OCI-LY7 (cell line): ENCODE data around the gene BOD1L1. TPM values are rescaled to one million over a fixed set of nuclear protein-coding genes. Genes with fewer than 3 reads are reported as not detected.

Source experiments
- BruUV-seq: library from RNA; stranded (reverse); fragments of 400-500 nt; replicated peaks from 2 replicates; lab custom pipeline; 2021; lab: Mats Ljungman, UMichigan
- CTCF ChIA-PET: fragments of 300-600 bp; sonication (Branson Sonifier 250); formaldehyde crosslinking; loops from one replicate; lab custom pipeline; 2022; ENCODE audit warnings: antibody characterized with exemption; ENCODE audit not compliant: unreplicated experiment; lab: Charles Lee
- POLR2A ChIA-PET: fragments of 300-600 bp; sonication (Branson Sonifier 250); formaldehyde crosslinking; loops from one replicate; lab custom pipeline; 2022; ENCODE audit warnings: antibody characterized with exemption; lab: Charles Lee
- DNase-seq: peaks from one replicate; pipeline ENCODE4 v3.0.0-alpha.2; 2015; ENCODE audit warnings: low spot score
- H2AFZ ChIP-seq: fragments of 200-600 bp; sonication (generic), shearing (Covaris generic); 2 replicates; pipeline ENCODE4 v1.6.1; 2014; ENCODE audit warnings: mild to moderate bottlenecking, antibody characterized with exemption, low read length, moderate library complexity
- H3K27ac ChIP-seq: fragments of 200-600 bp; sonication (generic); 2 replicates; pipeline ENCODE4 v1.5.1; 2014; ENCODE audit warnings: mixed run types, low read depth, mild to moderate bottlenecking, moderate library complexity, low read length, inconsistent platforms; ENCODE audit not compliant: poor library complexity, severe bottlenecking
- H3K36me3 ChIP-seq: fragments of 200-600 bp; sonication (generic); 2 replicates; pipeline ENCODE4 v1.6.1; 2014; ENCODE audit warnings: mild to moderate bottlenecking, antibody characterized with exemption, low read length, moderate library complexity, mixed read lengths; ENCODE audit not compliant: insufficient read depth
- H3K4me1 ChIP-seq: fragments of 200-600 bp; sonication (generic); 2 replicates; pipeline ENCODE4 v1.5.1; 2014; ENCODE audit warnings: mild to moderate bottlenecking, low read length; ENCODE audit not compliant: insufficient read depth, poor library complexity, severe bottlenecking
- H3K4me2 ChIP-seq: fragments of 200-600 bp; sonication (generic); 2 replicates; pipeline ENCODE4 v1.6.1; 2014; ENCODE audit warnings: mild to moderate bottlenecking, low read length
- H3K4me3 ChIP-seq: fragments of 200-600 bp; sonication (generic); 2 replicates; pipeline ENCODE4 v1.5.1; 2014; ENCODE audit warnings: mild to moderate bottlenecking, low read depth, low read length; ENCODE audit not compliant: poor library complexity, severe bottlenecking
- H3K79me2 ChIP-seq: fragments of 200-600 bp; sonication (generic); 2 replicates; pipeline ENCODE4 v1.6.1; 2016; ENCODE audit warnings: low read depth, mild to moderate bottlenecking, low read length, moderate library complexity, mixed read lengths; ENCODE audit not compliant: insufficient read depth
- H3K9me2 ChIP-seq: fragments of 200-600 bp; sonication (generic); 2 replicates; pipeline ENCODE4 v1.6.1; 2016; ENCODE audit warnings: mild to moderate bottlenecking, low read length, mixed read lengths; ENCODE audit not compliant: insufficient read depth
- H3K9me3 ChIP-seq: fragments of 200-600 bp; sonication (generic); 2 replicates; pipeline ENCODE4 v1.6.1; 2014; ENCODE audit warnings: mild to moderate bottlenecking, mixed run types, low read length, mixed read lengths
- H4K20me1 ChIP-seq: fragments of 200-600 bp; sonication (generic); 2 replicates; pipeline ENCODE4 v1.6.1; 2014; ENCODE audit warnings: mild to moderate bottlenecking, antibody characterized with exemption, low read length, moderate library complexity, mixed read lengths; ENCODE audit not compliant: insufficient read depth
- EZH2phosphoT487 ChIP-seq: fragments of 200-600 bp; sonication (generic); IDR thresholded peaks from 2 replicates; pipeline ENCODE4 v1.6.1; 2018; ENCODE audit warnings: low read depth, borderline replicate concordance, mild to moderate bottlenecking, mixed run types, antibody characterized with exemption, low read length, moderate library complexity, mixed read lengths
- intact Hi-C: fragments of 100-400 bp; cut with micrococcal nuclease; formaldehyde crosslinking; loops from one replicate; pipeline ENCODE4 v1.10.0; 2022; ENCODE audit not compliant: unreplicated experiment
- total RNA-seq, 2 experiments: library from RNA; depleted of rRNA in 1 of 2; stranded (reverse); fragments of >200 nt in 1 of 2; shearing (Covaris generic) in 1 of 2; gene quantifications; 2 replicates each; pipeline ENCODE4 v1.2.3, GENCODE V29; 2014 to 2022
- TF ChIP-seq, protein P1 (sequence below): fragments of 200-600 bp; sonication (generic); conservative IDR thresholded peaks from 2 replicates; pipeline ENCODE4 v1.5.1; 2014; ENCODE audit warnings: mild to moderate bottlenecking, antibody characterized with exemption, low read length, moderate library complexity, mixed read lengths

The BOD1L1 gene
- total RNA-seq, 2 experiments from 2014 or later = 24.0 to 49.6 TPM

DNA sequence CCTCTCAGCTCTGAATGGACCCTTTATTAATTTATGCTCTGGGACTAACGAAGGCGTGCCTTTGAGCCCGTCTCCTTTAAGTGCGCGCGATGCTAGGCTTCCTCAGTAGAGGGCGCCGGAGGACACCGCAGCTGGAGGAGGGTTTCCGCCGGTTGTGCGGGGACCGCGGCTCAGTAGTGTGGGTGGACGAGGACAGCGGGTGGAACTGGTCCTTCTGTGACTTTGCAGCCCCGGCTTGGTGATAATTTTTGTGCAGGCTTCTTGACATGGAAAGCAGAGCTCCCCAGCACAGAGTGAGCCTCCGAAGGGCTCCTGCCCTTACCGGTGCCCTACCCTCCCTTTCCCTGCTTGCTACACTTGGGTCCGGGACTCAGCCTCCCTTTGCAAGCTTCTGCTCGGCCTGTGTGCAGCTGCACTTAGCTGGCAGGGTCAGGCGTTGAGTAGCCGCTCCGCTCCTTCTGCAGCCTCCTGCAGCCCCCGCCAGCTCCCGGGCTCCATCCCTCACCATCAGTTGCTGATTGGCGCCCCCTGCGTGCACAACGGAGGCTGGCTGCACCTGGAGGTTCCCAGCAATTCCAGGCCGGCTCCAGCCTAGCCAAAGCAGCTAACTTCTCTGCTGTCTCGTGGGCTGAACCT is 26.8 kb upstream of the BOD1L1 start:
- H2AFZ ChIP-seq = peak overlapping the region; percentile 99
- TF ChIP-seq, protein P1, sequence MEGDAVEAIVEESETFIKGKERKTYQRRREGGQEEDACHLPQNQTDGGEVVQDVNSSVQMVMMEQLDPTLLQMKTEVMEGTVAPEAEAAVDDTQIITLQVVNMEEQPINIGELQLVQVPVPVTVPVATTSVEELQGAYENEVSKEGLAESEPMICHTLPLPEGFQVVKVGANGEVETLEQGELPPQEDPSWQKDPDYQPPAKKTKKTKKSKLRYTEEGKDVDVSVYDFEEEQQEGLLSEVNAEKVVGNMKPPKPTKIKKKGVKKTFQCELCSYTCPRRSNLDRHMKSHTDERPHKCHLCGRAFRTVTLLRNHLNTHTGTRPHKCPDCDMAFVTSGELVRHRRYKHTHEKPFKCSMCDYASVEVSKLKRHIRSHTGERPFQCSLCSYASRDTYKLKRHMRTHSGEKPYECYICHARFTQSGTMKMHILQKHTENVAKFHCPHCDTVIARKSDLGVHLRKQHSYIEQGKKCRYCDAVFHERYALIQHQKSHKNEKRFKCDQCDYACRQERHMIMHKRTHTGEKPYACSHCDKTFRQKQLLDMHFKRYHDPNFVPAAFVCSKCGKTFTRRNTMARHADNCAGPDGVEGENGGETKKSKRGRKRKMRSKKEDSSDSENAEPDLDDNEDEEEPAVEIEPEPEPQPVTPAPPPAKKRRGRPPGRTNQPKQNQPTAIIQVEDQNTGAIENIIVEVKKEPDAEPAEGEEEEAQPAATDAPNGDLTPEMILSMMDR = peak; percentile 83
- no peak for TF ChIP-seq EZH2phosphoT487
- H3K9me2 ChIP-seq = no peaks in the 10 kb centered on the region
- POLR2A ChIA-PET = interaction anchor here (0.7 to 0.9 kb wide), 4 partner anchors 9 to 135 kb away, joined by 3 to 4 read pairs (median 3); no protein-coding TSS in a partner anchor
- H3K9me3 ChIP-seq = no peaks in the 10 kb centered on the region
- no peaks in the 10 kb centered on the region for H4K20me1 ChIP-seq
- H3K27ac ChIP-seq = no peak overlapping the region
- no peaks in the 10 kb centered on the region for H3K4me1 ChIP-seq
- peak overlapping the region; percentile 70 for H3K4me3 ChIP-seq
- intact Hi-C loops = loop anchor here (1.0 to 10.0 kb wide), 2 partner anchors 1134 to 1351 kb away; partner anchors contain the start of gene CPEB2
- H3K4me2 ChIP-seq = peak overlapping the region; percentile 97
- CTCF ChIA-PET = interaction anchor here (0.6 to 1.1 kb wide), 4 partner anchors 17 to 1549 kb away, joined by 3 read pairs; no protein-coding TSS in a partner anchor
- BruUV-seq = no TSS peak
- peak; percentile 77 for DNase-seq
- H3K79me2 ChIP-seq = no peaks in the 10 kb centered on the region
- no peaks in the 10 kb centered on the region for H3K36me3 ChIP-seq

DNA sequence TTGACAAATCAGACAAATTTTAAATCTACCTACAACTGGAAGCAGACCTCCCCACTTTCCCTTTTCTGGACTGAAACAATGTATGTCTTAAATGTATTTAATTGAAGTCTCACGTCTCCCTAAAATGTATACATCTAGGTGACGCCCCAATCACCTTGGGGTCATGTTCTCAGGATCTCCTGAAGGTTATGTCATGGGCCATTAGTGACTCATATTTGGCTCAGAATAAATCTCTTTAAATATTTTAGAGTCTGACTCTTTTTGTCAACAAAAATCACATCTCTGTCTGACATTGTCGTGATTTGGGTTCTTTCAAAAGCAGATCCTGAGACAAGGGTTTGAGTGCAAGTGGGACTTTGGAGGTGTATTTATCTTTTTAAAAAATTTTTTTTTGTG is 26.2 kb upstream of the BOD1L1 start:
- Histone ChIP-seq H3K4me2 (peak overlapping the region; percentile 97; the same call in 1 of the 2 replicates), H2AFZ (peak overlapping the region; percentile 99; the same call in 1 of the 2 replicates), H3K4me1 (no peaks in the 10 kb centered on the region), H3K9me2 (no peaks in the 10 kb centered on the region), H3K27ac (no peak overlapping the region), H3K79me2 (no peaks in the 10 kb centered on the region), H3K36me3 (no peaks in the 10 kb centered on the region), H4K20me1 (no peaks in the 10 kb centered on the region), H3K9me3 (no peaks in the 10 kb centered on the region), H3K4me3 (peak overlapping the region; percentile 70)
- TF ChIP-seq, protein P1 = no peak
- no peak for TF ChIP-seq EZH2phosphoT487
- DNase-seq = no peak
- POLR2A ChIA-PET = interaction anchor here (0.7 to 0.9 kb wide), 2 partner anchors 8 to 16 kb away, joined by 3 read pairs; no protein-coding TSS in a partner anchor
- BruUV-seq = no TSS peak
- CTCF ChIA-PET = interaction anchor here (0.8 to 1.1 kb wide), 2 partner anchors 16 to 30 kb away, joined by 3 read pairs; no protein-coding TSS in a partner anchor
- intact Hi-C loops = loop anchor here (1.0 to 10.0 kb wide), 2 partner anchors 1135 to 1351 kb away; partner anchors contain the start of gene CPEB2

DNA sequence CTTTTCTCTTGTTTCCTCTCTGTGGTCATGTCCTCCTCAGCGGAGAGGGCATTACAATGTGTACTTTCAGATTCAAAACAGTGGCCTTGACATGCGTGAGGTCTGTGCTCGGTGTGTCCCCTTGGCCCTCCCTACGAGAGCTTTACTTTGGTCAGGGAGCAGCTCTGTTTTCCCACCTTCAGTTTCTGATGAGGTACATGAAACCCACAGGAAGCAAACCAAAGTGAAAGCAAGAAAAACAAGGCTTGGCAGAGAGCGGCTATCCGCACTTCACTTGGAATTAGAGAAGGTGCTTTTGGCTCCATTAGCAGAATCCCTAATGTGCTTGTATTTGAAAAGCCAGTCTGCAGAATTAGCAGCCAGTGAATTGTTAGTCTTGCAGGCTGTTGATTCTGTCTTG is 19.5 kb upstream of the BOD1L1 start:
- no TSS peak for BruUV-seq

More for the DNA sequence above, 19.5 kb upstream of the BOD1L1 start:
- TF ChIP-seq, protein P1 = no peak
- no peak for TF ChIP-seq EZH2phosphoT487
- H3K4me1 ChIP-seq = no peaks in the 10 kb centered on the region
- intact Hi-C loops = no loop called here
- no peaks in the 10 kb centered on the region for H4K20me1 ChIP-seq
- H3K36me3 ChIP-seq = no peaks in the 10 kb centered on the region
- H3K9me3 ChIP-seq = no peaks in the 10 kb centered on the region
- ChIA-PET POLR2A (interaction anchor here (1.4 kb wide), 1 partner anchor 27 kb away, joined by 3 read pairs; no protein-coding TSS in a partner anchor), CTCF (interaction anchor here (0.6 kb wide), 1 partner anchor 709 kb away, joined by 3 read pairs; no protein-coding TSS in a partner anchor)
- no peak overlapping the region for H2AFZ ChIP-seq
- no peaks in the 10 kb centered on the region for H3K79me2 ChIP-seq
- DNase-seq = no peak
- no peak overlapping the region for H3K4me3 ChIP-seq
- H3K27ac ChIP-seq = no peak overlapping the region
- H3K9me2 ChIP-seq = no peaks in the 10 kb centered on the region
- no peak overlapping the region for H3K4me2 ChIP-seq
